ENCODE measurements around the gene ERI3.

- no peak for TF ChIP-seq POLR2A (IDR thresholded peaks at IDR 0.05; ENCODE audit: insufficient read depth in 1 of 2, low read depth in 2 of 2, low read length in 2 of 2)
- no peak for TF ChIP-seq RAD21 (CRISPR knock-in tag; IDR thresholded peaks at IDR 0.05)
- no peak for TF ChIP-seq MYPOP (CRISPR knock-in tag; IDR thresholded peaks at IDR 0.05)
- no peak for TF ChIP-seq CREB1 (IDR thresholded peaks at IDR 0.05)
- TF ChIP-seq CREB1 (CRISPR knock-in tag; IDR thresholded peaks at IDR 0.05): no peak
Observed at GRCh38 chr1:44275991-44276405, 79.1 kb downstream of the ERI3 start.
